NB4 (cell line): ENCODE data around the gene GAL3ST2.

Source experiments
- DNase-seq: peaks from one replicate; pipeline ENCODE4 v3.0.0; 2010; ENCODE audit warnings: low read depth
- H3K4me3 ChIP-seq: one replicate; pipeline ENCODE4 v1.5.1; 2011; ENCODE audit warnings: mild to moderate bottlenecking, low read depth, low read length, moderate library complexity
- CTCF ChIP-seq: IDR thresholded peaks from one replicate; pipeline ENCODE4 v1.5.1; 2012; ENCODE audit warnings: low read depth, low read length
- MYC ChIP-seq: IDR thresholded peaks from 2 replicates; pipeline ENCODE4 v1.6.1; 2011; ENCODE audit warnings: low read depth, low read length
- POLR2A ChIP-seq: IDR thresholded peaks from 2 replicates; pipeline ENCODE4 v1.6.1; 2011; ENCODE audit warnings: mild to moderate bottlenecking; ENCODE audit not compliant: insufficient read length; ENCODE audit errors: extremely low read depth
- TF ChIP-seq, protein P1 (sequence below): IDR thresholded peaks from 2 replicates; pipeline ENCODE4 v1.6.1; 2011; ENCODE audit warnings: low read depth, low read length

Gene GAL3ST2

DNA sequence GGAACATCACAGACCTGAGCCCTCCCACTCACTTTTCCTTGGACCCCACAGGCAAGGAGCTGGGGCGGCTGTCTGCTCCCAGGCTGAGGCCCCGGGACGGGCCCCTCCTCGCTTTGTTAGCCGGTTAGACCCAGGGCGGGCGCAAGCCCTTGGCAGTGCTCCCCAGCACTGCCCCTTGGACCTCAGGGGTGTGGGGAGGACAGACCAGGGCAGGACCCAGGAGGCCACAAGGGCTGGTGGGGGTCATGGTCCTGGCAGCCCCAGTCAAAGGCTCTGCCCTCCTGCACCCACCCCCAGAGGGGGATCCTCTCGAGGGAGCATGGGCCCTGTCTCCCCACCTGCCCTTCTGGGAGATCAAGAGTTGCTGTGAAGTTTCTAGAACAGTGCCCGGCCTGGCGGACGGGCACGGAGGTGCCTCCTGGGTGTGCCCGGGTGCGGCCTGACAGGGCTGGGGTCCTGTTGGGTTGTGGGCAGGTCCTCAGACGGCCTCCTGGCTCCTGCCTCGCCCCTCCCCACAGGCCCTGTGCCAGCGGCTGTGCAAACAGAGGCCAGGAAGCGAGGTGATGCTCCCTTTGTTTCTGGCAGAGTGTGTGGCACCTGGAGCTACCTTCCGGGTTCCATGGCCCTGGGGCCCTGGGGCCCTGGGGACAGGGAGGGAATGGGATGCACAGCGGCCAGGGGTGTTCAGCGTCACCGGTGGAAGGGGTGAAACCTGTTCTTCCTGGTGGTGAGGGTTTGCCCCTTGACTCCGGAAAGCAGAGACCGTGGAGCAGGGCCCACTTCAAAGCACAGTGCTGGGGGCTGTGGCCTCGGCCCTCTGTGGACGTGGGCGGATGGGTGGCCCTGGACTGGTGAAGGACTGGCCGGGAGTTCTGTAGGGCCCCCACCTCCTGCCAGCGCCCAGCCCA, 2.9 kb upstream of the GAL3ST2 start:
- DNase-seq: no peak
- H3K4me3 ChIP-seq: no peak overlapping the region
- TF ChIP-seq, protein P1, sequence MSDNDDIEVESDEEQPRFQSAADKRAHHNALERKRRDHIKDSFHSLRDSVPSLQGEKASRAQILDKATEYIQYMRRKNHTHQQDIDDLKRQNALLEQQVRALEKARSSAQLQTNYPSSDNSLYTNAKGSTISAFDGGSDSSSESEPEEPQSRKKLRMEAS: no peak
- no peak for TF ChIP-seq MYC

DNA sequence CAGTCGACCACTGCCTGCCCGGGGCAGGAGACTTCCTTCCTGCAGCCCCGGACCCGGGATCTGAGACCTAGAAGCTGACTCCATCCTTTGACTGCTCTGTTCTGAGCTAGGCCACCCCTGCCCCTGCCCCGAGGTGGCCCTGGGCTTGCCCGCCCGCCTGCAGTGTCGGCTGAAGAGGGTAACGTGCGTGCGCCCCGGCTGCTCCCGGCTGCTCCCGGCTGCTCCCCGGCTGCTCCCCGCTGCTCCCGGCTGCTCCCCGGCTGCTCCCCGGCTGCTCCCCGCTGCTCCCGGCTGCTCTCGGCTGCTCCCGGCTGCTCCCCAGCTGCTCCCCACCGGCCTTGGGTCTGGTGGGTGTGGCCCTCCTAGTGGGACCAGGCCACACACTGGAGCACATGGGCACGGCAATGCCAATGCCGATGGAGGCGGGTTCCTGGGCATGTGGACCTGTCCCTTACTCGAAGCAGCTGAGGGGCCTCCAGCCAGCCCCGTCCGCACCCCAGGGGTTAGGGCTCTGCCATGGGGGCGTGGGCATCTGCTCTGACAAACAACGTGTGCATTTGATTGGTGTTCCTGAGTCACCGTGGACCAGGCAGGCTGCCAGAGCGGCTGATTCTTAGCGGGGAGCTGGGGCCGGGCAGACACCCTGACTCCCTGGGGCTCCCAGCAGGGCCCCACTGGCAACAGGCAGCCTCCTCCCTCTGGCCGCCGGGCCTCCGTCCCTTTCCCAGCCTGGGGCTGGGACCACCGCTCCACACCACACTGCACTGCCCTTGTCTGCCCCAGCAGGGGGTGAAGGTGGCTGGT, 2.0 kb upstream of the GAL3ST2 start:
- TF ChIP-seq CTCF (no peak), MYC (no peak), POLR2A (no peak)
- TF ChIP-seq, protein P1: no peak
- H3K4me3 ChIP-seq: no peak overlapping the region
- no peak for DNase-seq

DNA sequence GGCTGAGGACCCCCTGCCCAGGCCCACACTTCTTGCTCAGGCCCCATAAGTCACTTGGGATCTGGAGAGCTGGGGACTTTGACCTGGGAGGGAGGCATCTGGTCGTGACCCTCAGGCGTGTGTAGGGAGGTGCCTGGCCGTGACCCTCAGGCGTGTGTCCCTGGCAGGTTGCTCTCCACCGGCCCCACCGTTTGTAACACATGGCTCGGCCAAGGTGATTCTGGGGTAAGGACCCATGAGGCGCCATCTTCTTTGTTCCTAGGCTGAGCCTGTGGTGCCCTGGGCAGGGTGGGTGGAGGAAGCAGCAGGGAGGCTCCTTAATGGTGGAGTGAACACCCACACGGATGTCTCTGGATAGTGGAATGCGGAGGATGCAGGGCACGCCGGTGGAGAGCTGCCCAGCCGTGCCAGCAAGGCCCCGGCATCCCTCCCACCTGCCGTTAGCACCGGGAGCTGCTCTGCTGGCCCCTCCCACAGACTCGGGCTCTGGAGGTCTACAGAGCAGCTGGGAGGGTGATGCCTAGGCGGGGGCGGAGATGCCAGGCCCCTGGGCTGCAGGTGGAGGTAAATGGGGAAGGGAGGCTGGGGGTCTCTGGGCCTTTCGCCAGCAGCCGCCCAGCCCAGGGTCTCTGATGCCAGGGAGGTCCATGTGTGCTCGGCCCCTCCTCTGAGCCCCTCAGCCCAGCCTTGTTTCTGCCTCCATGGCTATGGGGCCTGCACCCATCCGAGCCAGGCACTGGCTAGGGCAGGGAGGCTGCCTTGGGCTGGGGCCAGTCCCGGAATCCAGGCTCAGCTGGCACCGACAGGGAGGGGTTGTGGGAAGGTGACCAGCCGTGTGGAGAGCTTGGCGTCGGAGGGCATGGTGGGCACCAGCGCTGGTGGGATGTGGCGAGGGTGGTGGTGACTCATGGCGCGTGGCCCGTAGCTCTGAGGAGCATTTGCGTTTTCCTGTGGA, 1.1 kb upstream of the GAL3ST2 start:
- no peak overlapping the region for H3K4me3 ChIP-seq
- TF ChIP-seq CTCF: no peak
- no peak for TF ChIP-seq MYC
- TF ChIP-seq, protein P1: no peak
- no peak for TF ChIP-seq POLR2A
- no peak for DNase-seq

GRCh38 chr2:241777170-241777685, 606 bp downstream of the GAL3ST2 start:
- no peak overlapping the region for H3K4me3 ChIP-seq
- TF ChIP-seq POLR2A: no peak
- no peak for TF ChIP-seq MYC
- DNase-seq: no peak

DNA sequence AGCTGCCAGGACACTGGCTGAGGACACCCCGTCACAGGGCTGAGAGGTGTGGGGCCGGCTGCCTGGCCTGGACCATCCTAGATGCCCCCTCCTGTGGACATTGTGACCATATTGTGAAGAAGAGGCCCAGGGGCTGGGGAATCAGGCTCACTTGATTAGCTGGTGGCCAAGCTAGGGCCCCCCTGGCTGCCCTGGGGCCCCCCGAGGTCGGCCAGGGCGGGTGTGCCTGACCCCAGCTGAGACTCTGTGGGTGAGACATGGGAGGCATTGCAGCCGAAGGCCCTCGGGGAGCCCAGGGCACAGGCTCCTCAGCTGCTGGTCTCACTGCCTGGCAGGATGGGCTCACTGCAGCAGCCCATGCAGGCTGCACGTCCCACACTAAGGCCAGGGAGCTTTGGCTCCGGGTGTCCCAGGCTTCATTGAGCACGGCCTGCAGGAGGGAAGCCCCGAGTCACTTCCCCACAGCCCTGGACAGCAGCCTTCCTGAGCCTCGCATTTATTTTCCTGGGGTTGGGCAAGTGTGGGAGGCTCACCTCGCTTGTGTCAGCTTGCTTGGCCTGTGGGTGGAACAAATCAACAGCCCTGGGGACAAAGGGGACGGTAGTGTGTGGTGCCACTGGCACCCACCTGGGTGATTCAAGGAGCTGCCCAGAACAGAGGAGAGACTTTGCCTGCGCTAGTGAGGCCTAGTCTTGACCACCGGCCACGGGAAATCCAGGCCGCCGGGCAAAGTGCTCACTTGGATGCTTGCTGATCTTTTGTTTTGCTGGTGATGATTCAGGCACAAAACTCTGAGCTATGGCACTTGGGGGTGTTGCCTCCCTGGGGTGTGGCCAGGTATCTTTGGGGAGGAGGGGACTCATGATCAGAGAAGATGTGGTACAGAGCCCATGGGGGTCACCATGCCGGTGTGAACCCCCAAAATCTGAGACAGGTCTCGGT, 1.3 kb downstream of the GAL3ST2 start:
- no peak for TF ChIP-seq POLR2A
- no peak for TF ChIP-seq MYC
- TF ChIP-seq, protein P1: no peak
- no peak for TF ChIP-seq CTCF
- DNase-seq: peak; percentile 52

More for the DNA sequence above, 1.3 kb downstream of the GAL3ST2 start:
- no peak overlapping the region for H3K4me3 ChIP-seq
